H1 (cell line): ENCODE data around the gene GABRD. TPM values are rescaled to one million over a fixed set of nuclear protein-coding genes. Genes with fewer than 3 reads are reported as not detected.

Source experiments
- CTCF ChIA-PET: fragments of 300-600 bp; sonication (Branson Sonifier 250); formaldehyde crosslinking; loops from one replicate; lab custom pipeline; 2021; ENCODE audit not compliant: partially characterized antibody; lab: Charles Lee
- POLR2A ChIA-PET: fragments of 300-600 bp; sonication (Branson Sonifier 250); formaldehyde crosslinking; loops from one replicate; lab custom pipeline; 2021; ENCODE audit warnings: inconsistent platforms; ENCODE audit not compliant: partially characterized antibody; lab: Charles Lee
- DNase-seq, 2 experiments: peaks; one replicate each; pipeline versions ENCODE4 v3.0.0 to v3.0.0-alpha.2; 2010 to 2022; ENCODE audit warnings: low spot score in 2 of 2, low read depth in 1 of 2, mixed read lengths in 1 of 2
- FAIRE-seq: peaks from 2 replicates; lab custom pipeline; 2011; peaks lifted over from hg19 to GRCh38; lab: Jason Lieb, UNC
- H2AFZ ChIP-seq: 2 replicates; pipeline ENCODE4 v1.8.1; 2012; ENCODE audit warnings: low read length, inconsistent platforms
- H2AK5ac ChIP-seq: 2 replicates; pipeline ENCODE4 v1.6.1; 2013; ENCODE audit warnings: low read depth, low read length
- H2BK120ac ChIP-seq: replicated peaks from 2 replicates; pipeline ENCODE3; 2013; ENCODE audit warnings: low read depth, low read length, inconsistent platforms
- H2BK12ac ChIP-seq: 2 replicates; pipeline ENCODE4 v1.6.1; 2013; ENCODE audit warnings: low read depth, low read length
- H2BK15ac ChIP-seq: 2 replicates; pipeline ENCODE4 v1.6.1; 2013; ENCODE audit warnings: low read length
- H2BK20ac ChIP-seq: 2 replicates; pipeline ENCODE4 v1.6.1; 2013; ENCODE audit warnings: low read length
- H2BK5ac ChIP-seq: 2 replicates; pipeline ENCODE4 v1.6.1; 2013; ENCODE audit warnings: low read depth, low read length
- H3K14ac ChIP-seq: 2 replicates; pipeline ENCODE4 v1.6.1; 2013; ENCODE audit warnings: inconsistent platforms; ENCODE audit not compliant: insufficient read length
- H3K18ac ChIP-seq: 2 replicates; pipeline ENCODE4 v1.6.1; 2013; ENCODE audit warnings: low read length; ENCODE audit errors: extremely low read depth
- H3K23ac ChIP-seq: 2 replicates; pipeline ENCODE4 v1.6.1; 2013; ENCODE audit warnings: inconsistent platforms; ENCODE audit not compliant: insufficient read length
- H3K23me2 ChIP-seq: 2 replicates; pipeline ENCODE4 v1.6.1; 2013; ENCODE audit warnings: low read depth, low read length
- H3K27ac ChIP-seq: 2 replicates; pipeline ENCODE4 v1.6.1; 2011; ENCODE audit warnings: low read depth, low read length, inconsistent platforms
- H3K27me3 ChIP-seq, 4 experiments: replicated peaks in 1 of 4; 1 replicate in 1 of 4; 2 replicates in 3 of 4; pipeline versions ENCODE4 v1.6.1 to v1.8.1; 2011 to 2013; ENCODE audit warnings: low read length in 3 of 4, mild to moderate bottlenecking in 3 of 4, inconsistent platforms in 2 of 4, mixed read lengths in 2 of 4, moderate library complexity in 1 of 4; ENCODE audit not compliant: control insufficient read depth in 3 of 4, insufficient read depth in 3 of 4; ENCODE audit errors: extremely low read depth in 1 of 4
- H3K36me3 ChIP-seq, 4 experiments: 2 replicates each; pipeline versions ENCODE4 v1.6.1 to v1.8.1; 2011 to 2013; ENCODE audit warnings: mild to moderate bottlenecking in 4 of 4, low read length in 3 of 4, moderate library complexity in 2 of 4, control low read depth in 1 of 4, inconsistent platforms in 1 of 4; ENCODE audit not compliant: insufficient read depth in 4 of 4, control insufficient read depth in 2 of 4
- H3K4ac ChIP-seq: replicated peaks from 2 replicates; pipeline ENCODE3; 2013; ENCODE audit warnings: low read length, low read depth, mixed read lengths, inconsistent platforms; ENCODE audit not compliant: insufficient read length
- H3K4me1 ChIP-seq, 4 experiments: replicated peaks in 1 of 4; 1 replicate in 1 of 4; 2 replicates in 3 of 4; pipeline versions ENCODE4 v1.6.1 to v1.8.1; 2011 to 2013; ENCODE audit warnings: low read length in 3 of 4, inconsistent platforms in 2 of 4, mixed read lengths in 1 of 4; ENCODE audit not compliant: insufficient read depth in 4 of 4, control insufficient read depth in 3 of 4
- H3K4me2 ChIP-seq, 2 experiments: 2 replicates each; pipeline versions ENCODE4 v1.6.1 to v1.8.1; 2011 to 2013; ENCODE audit warnings: low read depth in 2 of 2, low read length in 2 of 2, control low read depth in 1 of 2, inconsistent platforms in 1 of 2, mild to moderate bottlenecking in 1 of 2; ENCODE audit not compliant: insufficient read depth in 1 of 2
- H3K4me3 ChIP-seq, 4 experiments: fragments of 200-600, 300-600 bp in 1 of 4; sonication (generic), shearing (Covaris generic), sonication (Bioruptor Twin) in 1 of 4; 2 replicates each; pipeline versions ENCODE4 v1.5.1 to v1.8.1; 2011 to 2016; ENCODE audit warnings: low read length in 4 of 4, low read depth in 3 of 4, control low read depth in 2 of 4, inconsistent platforms in 2 of 4, mild to moderate bottlenecking in 2 of 4, mixed read lengths in 1 of 4, moderate library complexity in 1 of 4; ENCODE audit not compliant: insufficient read depth in 2 of 4; ENCODE audit errors: extremely low read depth in 1 of 4
- H3K56ac ChIP-seq: replicated peaks from 2 replicates; pipeline ENCODE3; 2013; ENCODE audit warnings: low read depth, mild to moderate bottlenecking, mixed read lengths, low read length, inconsistent platforms; ENCODE audit not compliant: insufficient read length
- H3K79me1 ChIP-seq: 2 replicates; pipeline ENCODE4 v1.6.1; 2013; ENCODE audit warnings: low read depth, low read length, control low read depth
- H3K79me2 ChIP-seq, 2 experiments: 2 replicates each; pipeline versions ENCODE4 v1.6.1 to v1.8.1; 2012 to 2013; ENCODE audit warnings: low read length in 2 of 2, mild to moderate bottlenecking in 2 of 2, inconsistent platforms in 1 of 2; ENCODE audit not compliant: insufficient read depth in 2 of 2, control insufficient read depth in 1 of 2
- H3K9ac ChIP-seq, 4 experiments: replicated peaks in 1 of 4; 1 replicate in 1 of 4; 2 replicates in 3 of 4; pipeline versions ENCODE4 v1.6.1 to v1.8.1; 2011 to 2013; ENCODE audit warnings: low read depth in 3 of 4, low read length in 3 of 4, control low read depth in 2 of 4, mild to moderate bottlenecking in 2 of 4, moderate library complexity in 2 of 4, inconsistent platforms in 1 of 4; ENCODE audit errors: extremely low read depth in 1 of 4
- H3K9me3 ChIP-seq, 2 experiments: 2 replicates each; pipeline versions ENCODE4 v1.6.1 to v1.8.1; 2012 to 2013; ENCODE audit warnings: mild to moderate bottlenecking in 2 of 2, moderate library complexity in 2 of 2, control low read depth in 1 of 2, inconsistent platforms in 1 of 2, low read depth in 1 of 2, low read length in 1 of 2, mixed read lengths in 1 of 2; ENCODE audit not compliant: insufficient read depth in 2 of 2
- H4K20me1 ChIP-seq, 2 experiments: replicated peaks in 1 of 2; 2 replicates each; pipeline versions ENCODE3 to v1.8.1; 2011 to 2013; ENCODE audit warnings: inconsistent platforms in 2 of 2, low read length in 2 of 2, mild to moderate bottlenecking in 1 of 2; ENCODE audit not compliant: insufficient read depth in 2 of 2, control insufficient read depth in 1 of 2
- H4K5ac ChIP-seq: 2 replicates; pipeline ENCODE4 v1.6.1; 2013; ENCODE audit warnings: low read length, low read depth, mixed read lengths, inconsistent platforms; ENCODE audit not compliant: insufficient read length
- H4K8ac ChIP-seq: 2 replicates; pipeline ENCODE4 v1.8.0; 2013; ENCODE audit warnings: mild to moderate bottlenecking, moderate library complexity, low read length, inconsistent platforms; ENCODE audit not compliant: insufficient read depth; ENCODE audit errors: extremely low read depth
- H4K91ac ChIP-seq: replicated peaks from 2 replicates; pipeline ENCODE3; 2013; ENCODE audit warnings: low read length, mixed read lengths, inconsistent platforms; ENCODE audit not compliant: insufficient read length
- BACH1 ChIP-seq: IDR thresholded peaks from 2 replicates; pipeline ENCODE4 v1.6.1; 2012; ENCODE audit warnings: low read length, improper control_type of control experiment
- RFX5 ChIP-seq: IDR thresholded peaks from 2 replicates; pipeline ENCODE4 v1.6.1; 2011; ENCODE audit warnings: low read depth, low read length, improper control_type of control experiment, borderline replicate concordance
- WGBS, 2 experiments: shearing (Covaris generic) in 1 of 2; methylation state at CpG; one replicate each; pipeline versions ENCODE4 v1.1.6 to v1.1.7; 2013 to 2015; ENCODE audit warnings: low lambda C conversion rate in 2 of 2, mixed read lengths in 2 of 2, inconsistent platforms in 1 of 2, low coverage in 1 of 2, missing lambda C conversion rate in 1 of 2; ENCODE audit not compliant: insufficient replicate concordance in 2 of 2, insufficient coverage in 1 of 2, insufficient read length in 1 of 2; ENCODE audit errors: extremely low coverage in 1 of 2, missing lambda C conversion rate in 1 of 2; 5-methylcytosine and 5-hydroxymethylcytosine counted together
- polyA plus RNA-seq, 7 experiments: library from polyadenylated mRNA; depleted of rRNA in 3 of 7; stranded (reverse) in 5 of 7; unstranded in 2 of 7; fragments of >200 nt in 5 of 7; fragments of 200-250 nt in 2 of 7; gene quantifications; 1 replicate in 5 of 7; 2 replicates in 1 of 7; 4 replicates in 1 of 7; pipeline versions ENCODE4 v1.2.1 to v1.2.3, GENCODE V29; 2011 to 2013; ENCODE audit warnings: missing spikeins in 2 of 7, mixed read lengths in 2 of 7
- total RNA-seq: library from RNA; stranded (reverse); fragmentation: NEBNext Ultra II Directional; extraction: Animal tissue kit (Norgen Biotek cat#: 25700); gene quantifications from 2 replicates; pipeline ENCODE4 v1.2.1, GENCODE V29; 2021

Gene GABRD
- total and polyA plus RNA-seq, 2 of the 8 experiments (the other 6 are each of a cell fraction or from before 2014, with no cell fraction given), result 1.8 to 3.0 TPM

DNA sequence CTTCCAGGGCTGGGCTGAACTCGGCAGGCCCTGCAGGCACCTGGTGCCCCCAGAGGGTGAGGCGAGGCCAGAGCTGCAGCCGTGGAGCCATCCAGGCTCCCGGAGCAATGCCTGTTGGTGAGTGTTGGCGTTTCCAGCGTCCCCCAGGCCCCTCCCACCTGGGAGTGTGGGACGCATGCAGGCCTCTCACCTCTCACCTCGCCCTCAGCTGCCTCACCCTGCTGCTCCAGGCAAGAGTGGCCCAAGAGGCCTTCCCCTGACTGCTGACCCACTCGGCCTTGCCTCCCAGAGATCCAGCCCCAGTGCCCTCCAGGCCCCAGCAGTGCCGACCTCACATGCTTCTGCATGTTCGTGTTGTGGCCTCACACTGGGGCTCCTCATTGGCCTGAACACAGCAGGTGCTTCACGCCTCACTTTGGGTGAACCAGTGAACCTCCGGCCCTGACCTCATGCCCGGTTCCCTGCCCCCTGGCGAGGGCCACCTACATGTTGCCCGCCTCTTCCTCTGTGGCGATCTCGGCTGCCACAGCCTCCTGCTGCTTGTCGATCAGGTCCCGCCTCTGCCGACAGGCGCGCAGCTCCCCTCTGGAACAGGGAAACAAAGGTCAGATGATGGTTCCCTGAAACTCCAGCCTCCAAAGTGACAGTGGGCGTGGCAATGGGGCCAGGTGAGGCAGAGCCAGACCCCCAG, 32.5 kb upstream of the GABRD start:
- H4K20me1 ChIP-seq, result no peaks in the 10 kb centered on the region
- CTCF ChIA-PET, result interaction anchor here (0.6 to 4.6 kb wide), 8 partner anchors 22 to 189 kb away, joined by 3 to 21 read pairs (median 4); partner anchors contain the start of gene PRKCZ
- H2AFZ ChIP-seq, result no peak overlapping the region
- no peak overlapping the region for H2BK120ac ChIP-seq
- no peak overlapping the region; the same call in 1 of the 2 replicates for H2BK5ac ChIP-seq
- no peak overlapping the region for H3K27ac ChIP-seq
- no peak overlapping the region for H4K91ac ChIP-seq
- DNase-seq (no peak), FAIRE-seq (no peak)
- no peaks in the 10 kb centered on the region for H3K36me3 ChIP-seq
- no peak overlapping the region for H3K4me3 ChIP-seq
- H3K4me1 ChIP-seq, result peaks cover 0 to 3% (median 0%) of the 10 kb centered on the region in 4 experiments; a peak in 2 of 7 replicates
- H3K4me2 ChIP-seq, result no peak overlapping the region
- no peaks in the 10 kb centered on the region for H3K79me1 ChIP-seq
- no peaks in the 10 kb centered on the region for H3K79me2 ChIP-seq
- POLR2A ChIA-PET, result interaction anchor here (1.5 kb wide), 1 partner anchor 58 kb away, joined by 4 read pairs; no protein-coding TSS in a partner anchor
- H3K23ac ChIP-seq, result no peak overlapping the region
- peak overlapping the region; percentile 33; the same call in 1 of the 2 replicates for H2BK12ac ChIP-seq
- no peak overlapping the region for H2AK5ac ChIP-seq
- no peak overlapping the region for H3K4ac ChIP-seq
- no peaks in the 10 kb centered on the region for H3K9me3 ChIP-seq
- no peak overlapping the region for H2BK15ac ChIP-seq
- no peak overlapping the region for H4K5ac ChIP-seq
- H2BK20ac ChIP-seq, result 0 out of 2 replicates have a peak overlapping the region, but pooled peaks have one; percentile 13
- 86% methylated on average over 24 of the region's 24 CpGs; no CpG with 5 or more reads in 1 of the 2 experiments for WGBS, 2 experiments
- no peaks in the 10 kb centered on the region for H3K23me2 ChIP-seq
- no peak overlapping the region for H3K14ac ChIP-seq
- no peak overlapping the region for H3K56ac ChIP-seq
- no peaks in the 10 kb centered on the region for H3K27me3 ChIP-seq
- H3K9ac ChIP-seq, result no peak overlapping the region
- H4K8ac ChIP-seq, result peak overlapping the region; percentile 20; the same call in 1 of the 2 replicates
- no peak overlapping the region for H3K18ac ChIP-seq
- TF ChIP-seq RFX5, result no peak
- no peak for TF ChIP-seq BACH1
